Measurements from ENCODE around the gene UBR1. TPM values are rescaled to one million over a fixed set of nuclear protein-coding genes. Genes with fewer than 3 reads are reported as not detected.
"Not testable (repeated sequence)": the region's sequence is repeated elsewhere in the genome, so short reads cannot be mapped to it uniquely, and the experiment has no call there.

The UBR1 gene
- polyA plus RNA-seq, 1 donor (not counting 4 experiments of a cell fraction or from before 2014, with no cell fraction given): 17.4 TPM

DNA sequence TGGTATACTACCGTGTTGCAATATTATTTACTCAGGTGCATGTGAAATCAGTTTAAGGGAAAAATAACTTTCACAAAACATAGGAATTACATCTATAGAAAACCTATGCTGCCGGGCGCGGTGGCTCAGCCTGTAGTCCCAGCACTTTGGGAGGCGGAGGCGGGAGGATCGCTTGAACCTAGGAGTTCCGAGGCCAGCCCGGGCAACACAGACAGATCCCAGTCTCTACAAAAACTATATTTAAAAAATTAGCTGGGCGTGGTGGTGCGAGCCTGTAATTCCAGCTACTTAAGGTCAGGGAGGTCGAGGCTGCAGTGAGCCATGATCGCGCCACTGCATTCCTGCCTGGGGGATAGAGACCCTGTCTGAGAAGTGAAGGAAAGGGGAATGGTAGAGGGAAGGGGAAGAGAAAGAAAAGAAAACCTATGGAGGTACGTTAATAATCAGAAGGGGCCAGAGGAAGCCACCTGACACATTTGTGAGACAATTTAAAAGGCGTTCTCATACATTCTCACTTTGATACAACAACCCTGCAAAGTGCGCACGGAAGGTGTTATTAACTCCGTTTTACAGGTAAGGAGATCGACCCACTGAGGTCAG lies 27.1 kb upstream of the UBR1 start:
- H3K27ac ChIP-seq (ENCODE audit: control insufficient read depth, insufficient read depth, low read length): peak overlapping the region; percentile 53
- peak overlapping the region; percentile 94 for H3K4me2 ChIP-seq (ENCODE audit: control insufficient read depth, extremely low read depth, insufficient read depth, low read depth, low read length)
- TF ChIP-seq, protein P1, sequence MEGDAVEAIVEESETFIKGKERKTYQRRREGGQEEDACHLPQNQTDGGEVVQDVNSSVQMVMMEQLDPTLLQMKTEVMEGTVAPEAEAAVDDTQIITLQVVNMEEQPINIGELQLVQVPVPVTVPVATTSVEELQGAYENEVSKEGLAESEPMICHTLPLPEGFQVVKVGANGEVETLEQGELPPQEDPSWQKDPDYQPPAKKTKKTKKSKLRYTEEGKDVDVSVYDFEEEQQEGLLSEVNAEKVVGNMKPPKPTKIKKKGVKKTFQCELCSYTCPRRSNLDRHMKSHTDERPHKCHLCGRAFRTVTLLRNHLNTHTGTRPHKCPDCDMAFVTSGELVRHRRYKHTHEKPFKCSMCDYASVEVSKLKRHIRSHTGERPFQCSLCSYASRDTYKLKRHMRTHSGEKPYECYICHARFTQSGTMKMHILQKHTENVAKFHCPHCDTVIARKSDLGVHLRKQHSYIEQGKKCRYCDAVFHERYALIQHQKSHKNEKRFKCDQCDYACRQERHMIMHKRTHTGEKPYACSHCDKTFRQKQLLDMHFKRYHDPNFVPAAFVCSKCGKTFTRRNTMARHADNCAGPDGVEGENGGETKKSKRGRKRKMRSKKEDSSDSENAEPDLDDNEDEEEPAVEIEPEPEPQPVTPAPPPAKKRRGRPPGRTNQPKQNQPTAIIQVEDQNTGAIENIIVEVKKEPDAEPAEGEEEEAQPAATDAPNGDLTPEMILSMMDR (optimal IDR thresholded peaks at IDR 0.05 in 1 of 3, IDR thresholded peaks at IDR 0.05 in 1 of 3, conservative IDR thresholded peaks at IDR 0.05 in 1 of 3; ENCODE audit: extremely low read depth in 1 of 3, insufficient read depth in 2 of 3, low read length in 3 of 3): no peak
- no peak for TF ChIP-seq EZH2 (IDR thresholded peaks at IDR 0.05; ENCODE audit: low read length)
- peak overlapping the region; percentile 98 for H2AFZ ChIP-seq (ENCODE audit: control insufficient read depth, low read length)
- no peaks in the 10 kb centered on the region for H4K20me1 ChIP-seq (ENCODE audit: control insufficient read depth, extremely low read depth, insufficient read depth, low read length)
- H3K9me3 ChIP-seq (ENCODE audit: control insufficient read depth, low read depth, low read length): no peaks in the 10 kb centered on the region
- peak overlapping the region; percentile 77 for H3K9ac ChIP-seq (ENCODE audit: control insufficient read depth, extremely low read depth, insufficient read depth, low read length)
- H3K4me3 ChIP-seq (ENCODE audit: control insufficient read depth in 2 of 3, extremely low read depth in 1 of 3, insufficient read depth in 2 of 3, low read depth in 1 of 3, low read length in 3 of 3): peak overlapping the region; percentile 66 to 79 (median 69)
- dilution Hi-C loops (cut with MboI; ENCODE audit: extremely low pct_ligation_motif_present, low sequenced_read_pairs): no loop called here
- no peak for FAIRE-seq
- H3K4me1 ChIP-seq (ENCODE audit: control insufficient read depth, extremely low read depth, insufficient read depth, low read length): peaks cover 12% of the 10 kb centered on the region
- no peaks in the 10 kb centered on the region for H3K9me1 ChIP-seq (ENCODE audit: control insufficient read depth, extremely low read depth, insufficient read depth, low read length)
- H3K36me3 ChIP-seq (ENCODE audit: control insufficient read depth in 2 of 2, extremely low read depth in 1 of 2, insufficient read depth in 2 of 2, low read length in 2 of 2): peaks cover 2 to 5% of the 10 kb centered on the region in 2 experiments
- no peaks in the 10 kb centered on the region for H3K79me2 ChIP-seq (ENCODE audit: control insufficient read depth, insufficient read depth, low read length)
- no peak for DNase-seq (ENCODE audit: low read depth, low spot score)
- H3K27me3 ChIP-seq (ENCODE audit: control insufficient read depth, extremely low read depth, insufficient read depth, low read length): no peaks in the 10 kb centered on the region

DNA sequence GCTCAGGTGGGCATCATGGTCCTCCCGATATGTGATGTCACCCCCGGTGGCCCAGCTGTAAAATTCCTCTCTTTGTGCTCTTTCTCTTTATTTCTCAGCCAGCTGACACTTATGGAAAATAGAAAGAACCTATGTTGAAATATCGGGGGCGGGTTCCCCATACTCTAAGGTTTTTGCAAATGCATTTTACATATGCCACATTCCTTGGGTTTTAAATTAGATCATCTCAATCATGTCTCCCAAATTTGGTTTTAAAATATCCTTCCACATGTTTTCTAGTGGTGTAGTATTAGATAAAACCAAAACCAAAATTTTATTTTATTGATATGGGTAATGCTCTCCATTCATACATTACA lies 23.1 kb upstream of the UBR1 start:
- dilution Hi-C loops (cut with MboI; ENCODE audit: extremely low pct_ligation_motif_present, low sequenced_read_pairs): no loop called here
- Histone ChIP-seq H3K9me1 (ENCODE audit: control insufficient read depth, extremely low read depth, insufficient read depth, low read length) (no peaks in the 10 kb centered on the region), H3K9ac (ENCODE audit: control insufficient read depth, extremely low read depth, insufficient read depth, low read length) (no peak overlapping the region), H3K4me2 (ENCODE audit: control insufficient read depth, extremely low read depth, insufficient read depth, low read depth, low read length) (no peak overlapping the region), H3K27me3 (ENCODE audit: control insufficient read depth, extremely low read depth, insufficient read depth, low read length) (no peaks in the 10 kb centered on the region), H3K4me3 (ENCODE audit: control insufficient read depth in 2 of 3, extremely low read depth in 1 of 3, insufficient read depth in 2 of 3, low read depth in 1 of 3, low read length in 3 of 3) (no peak overlapping the region), H3K4me1 (ENCODE audit: control insufficient read depth, extremely low read depth, insufficient read depth, low read length) (peaks cover 7% of the 10 kb centered on the region), H4K20me1 (ENCODE audit: control insufficient read depth, extremely low read depth, insufficient read depth, low read length) (no peaks in the 10 kb centered on the region), H3K9me3 (ENCODE audit: control insufficient read depth, low read depth, low read length) (no peaks in the 10 kb centered on the region), H3K36me3 (ENCODE audit: control insufficient read depth in 2 of 2, extremely low read depth in 1 of 2, insufficient read depth in 2 of 2, low read length in 2 of 2) (no peaks in the 10 kb centered on the region), H3K79me2 (ENCODE audit: control insufficient read depth, insufficient read depth, low read length) (no peaks in the 10 kb centered on the region), H3K27ac (ENCODE audit: control insufficient read depth, insufficient read depth, low read length) (no peak overlapping the region), H2AFZ (ENCODE audit: control insufficient read depth, low read length) (no peak overlapping the region)
- FAIRE-seq (no peak), DNase-seq (ENCODE audit: low read depth, low spot score) (no peak)
- TF ChIP-seq, protein P1 (optimal IDR thresholded peaks at IDR 0.05 in 1 of 3, IDR thresholded peaks at IDR 0.05 in 1 of 3, conservative IDR thresholded peaks at IDR 0.05 in 1 of 3; ENCODE audit: extremely low read depth in 1 of 3, insufficient read depth in 2 of 3, low read length in 3 of 3): no peak
- no peak for TF ChIP-seq EZH2 (IDR thresholded peaks at IDR 0.05; ENCODE audit: low read length)

DNA sequence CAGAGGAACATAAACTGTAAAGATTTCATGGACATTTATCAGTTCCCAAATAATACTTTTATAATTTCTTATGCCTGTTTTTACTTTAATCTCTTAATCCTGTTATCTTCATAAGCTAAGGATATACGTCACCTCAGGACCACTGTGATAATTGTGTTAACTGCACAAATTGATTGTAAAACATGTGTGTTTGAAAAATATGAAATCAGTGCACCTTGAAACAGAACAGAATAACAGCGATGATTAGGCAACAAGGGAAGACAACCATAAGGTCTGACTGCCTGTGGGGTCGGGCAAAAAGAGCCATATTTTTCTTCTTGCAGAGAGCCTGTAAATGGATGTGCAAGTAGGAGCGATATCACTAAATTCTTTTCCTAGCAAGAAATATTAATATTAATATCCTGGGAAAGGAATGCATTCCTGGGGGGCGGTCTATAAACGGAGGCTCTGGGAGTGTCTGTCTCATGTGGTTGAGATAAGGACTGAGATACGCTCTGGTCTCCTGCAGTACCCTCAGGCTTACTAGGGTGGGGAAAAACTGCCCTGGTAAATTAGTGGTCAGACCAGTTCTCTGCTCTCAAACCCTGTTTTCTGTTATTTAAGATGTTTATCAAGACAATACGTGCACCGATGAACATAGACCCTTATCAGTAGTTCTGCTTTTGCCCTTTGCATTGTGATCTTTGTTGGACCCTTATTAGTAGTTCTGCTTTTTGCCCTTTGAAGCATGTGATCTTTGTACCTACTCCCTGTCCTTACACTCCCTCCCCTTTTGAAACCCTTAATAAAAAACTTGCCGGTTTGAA lies 22.5 kb upstream of the UBR1 start:
- H3K79me2 ChIP-seq (ENCODE audit: control insufficient read depth, insufficient read depth, low read length); H3K4me1 ChIP-seq (ENCODE audit: control insufficient read depth, extremely low read depth, insufficient read depth, low read length); H3K36me3 ChIP-seq (ENCODE audit: control insufficient read depth in 2 of 2, extremely low read depth in 1 of 2, insufficient read depth in 2 of 2, low read length in 2 of 2); H4K20me1 ChIP-seq (ENCODE audit: control insufficient read depth, extremely low read depth, insufficient read depth, low read length); H3K4me3 ChIP-seq (ENCODE audit: control insufficient read depth in 2 of 3, extremely low read depth in 1 of 3, insufficient read depth in 2 of 3, low read depth in 1 of 3, low read length in 3 of 3); H3K9me3 ChIP-seq (ENCODE audit: control insufficient read depth, low read depth, low read length); H3K4me2 ChIP-seq (ENCODE audit: control insufficient read depth, extremely low read depth, insufficient read depth, low read depth, low read length); H2AFZ ChIP-seq (ENCODE audit: control insufficient read depth, low read length); FAIRE-seq; DNase-seq (ENCODE audit: low read depth, low spot score); H3K9ac ChIP-seq (ENCODE audit: control insufficient read depth, extremely low read depth, insufficient read depth, low read length); dilution Hi-C loops (cut with MboI; ENCODE audit: extremely low pct_ligation_motif_present, low sequenced_read_pairs); H3K9me1 ChIP-seq (ENCODE audit: control insufficient read depth, extremely low read depth, insufficient read depth, low read length); H3K27ac ChIP-seq (ENCODE audit: control insufficient read depth, insufficient read depth, low read length); H3K27me3 ChIP-seq (ENCODE audit: control insufficient read depth, extremely low read depth, insufficient read depth, low read length): not testable (repeated sequence)

Measured in keratinocyte (primary cell).